ENCODE results near the gene GPR34.
"Not testable (repeated sequence)": the region's sequence is repeated elsewhere in the genome, so short reads cannot be mapped to it uniquely, and the experiment has no call there.

The GPR34 gene

DNA sequence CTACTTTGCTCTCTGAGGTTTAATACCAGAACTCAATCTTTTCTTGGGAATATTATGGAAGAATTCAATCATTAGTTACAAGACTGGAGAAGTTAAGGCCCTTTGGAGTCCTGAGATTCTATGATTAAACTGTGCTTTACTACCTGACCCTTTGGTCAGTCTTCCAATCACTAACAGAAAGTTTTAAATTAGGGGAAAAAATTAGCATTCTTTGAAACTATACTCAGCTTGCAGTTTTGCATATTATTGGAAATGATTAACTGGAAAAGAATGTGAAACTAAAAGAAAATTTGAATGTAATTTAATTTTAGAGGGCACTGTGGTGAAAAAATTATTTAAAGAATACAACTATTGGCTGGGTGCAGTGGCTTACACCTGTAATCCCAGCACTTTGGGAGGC, 18.7 kb upstream of the GPR34 start:
- H3K4me1 ChIP-seq (ENCODE audit: insufficient read depth, low read length) = peaks cover 5% of the 10 kb centered on the region; the same call in 1 of the 2 replicates
- no peak overlapping the region for H3K9ac ChIP-seq (ENCODE audit: low read depth, low read length)
- no peaks in the 10 kb centered on the region for H3K27me3 ChIP-seq (ENCODE audit: insufficient read depth, low read length)

DNA sequence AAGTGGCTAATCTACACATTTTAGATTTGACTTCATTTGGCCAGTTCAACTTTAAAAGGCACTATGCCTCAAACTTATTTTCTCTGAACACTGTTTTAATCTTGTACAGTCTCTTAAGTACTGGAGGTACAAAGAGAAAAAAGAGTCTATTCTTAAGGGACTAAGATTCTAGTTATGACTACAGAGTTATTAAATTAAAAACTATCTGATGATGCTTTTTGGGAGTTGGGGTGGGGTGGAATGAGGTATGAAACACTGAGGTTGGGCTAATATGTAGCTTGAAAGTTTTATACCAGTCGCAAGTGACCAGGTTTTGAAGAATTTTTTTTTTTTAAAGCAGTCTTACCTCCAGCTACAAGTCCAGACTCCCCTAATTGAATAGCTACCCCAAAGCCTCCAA, 17.7 kb upstream of the GPR34 start:
- no peaks in the 10 kb centered on the region for H3K9me3 ChIP-seq (ENCODE audit: insufficient read depth, low read depth, low read length)
- H3K4me1 ChIP-seq (ENCODE audit: insufficient read depth, low read length) = peaks cover 5% of the 10 kb centered on the region; the same call in 1 of the 2 replicates
- H3K27ac ChIP-seq (ENCODE audit: low read length) = no peak overlapping the region
- H3K27me3 ChIP-seq (ENCODE audit: insufficient read depth, low read length) = no peaks in the 10 kb centered on the region
- no peak overlapping the region for H3K4me3 ChIP-seq (ENCODE audit: low read length)
- H3K9ac ChIP-seq (ENCODE audit: low read depth, low read length) = no peak overlapping the region
- no peaks in the 10 kb centered on the region for H3K36me3 ChIP-seq (ENCODE audit: insufficient read depth, low read depth, low read length)

More for the DNA sequence above, 18.7 kb upstream of the GPR34 start:
- Histone ChIP-seq H3K9me3 (ENCODE audit: insufficient read depth, low read depth, low read length) (no peaks in the 10 kb centered on the region), H3K27ac (ENCODE audit: low read length) (no peak overlapping the region), H3K4me3 (ENCODE audit: low read length) (no peak overlapping the region), H3K36me3 (ENCODE audit: insufficient read depth, low read depth, low read length) (no peaks in the 10 kb centered on the region)

DNA sequence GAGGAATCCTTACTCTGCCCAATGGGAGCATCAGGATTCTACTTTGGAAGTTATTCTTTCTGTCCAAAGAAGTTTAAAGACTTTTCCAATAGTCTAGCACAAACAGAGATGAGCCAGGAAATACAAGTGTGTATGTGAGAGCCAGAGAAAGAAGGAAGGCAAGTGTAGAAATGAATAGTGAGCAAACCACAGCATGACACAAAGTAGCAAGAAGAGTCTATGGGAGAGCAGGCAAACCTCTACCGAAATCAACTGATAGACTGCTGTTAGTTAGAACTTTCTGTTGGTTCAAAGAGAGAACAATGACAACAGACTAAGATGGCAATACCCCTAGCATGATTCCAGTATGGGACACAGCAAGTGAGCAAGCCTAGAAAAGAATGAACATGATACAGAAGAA, 16.1 kb upstream of the GPR34 start:
- Histone ChIP-seq H3K9ac (ENCODE audit: low read depth, low read length) (no peak overlapping the region), H3K27me3 (ENCODE audit: insufficient read depth, low read length) (no peaks in the 10 kb centered on the region), H3K4me1 (ENCODE audit: insufficient read depth, low read length) (peaks cover 5% of the 10 kb centered on the region; the same call in 1 of the 2 replicates), H3K9me3 (ENCODE audit: insufficient read depth, low read depth, low read length) (no peaks in the 10 kb centered on the region), H3K27ac (ENCODE audit: low read length) (no peak overlapping the region), H3K36me3 (ENCODE audit: insufficient read depth, low read depth, low read length) (no peaks in the 10 kb centered on the region), H3K4me3 (ENCODE audit: low read length) (no peak overlapping the region)

DNA sequence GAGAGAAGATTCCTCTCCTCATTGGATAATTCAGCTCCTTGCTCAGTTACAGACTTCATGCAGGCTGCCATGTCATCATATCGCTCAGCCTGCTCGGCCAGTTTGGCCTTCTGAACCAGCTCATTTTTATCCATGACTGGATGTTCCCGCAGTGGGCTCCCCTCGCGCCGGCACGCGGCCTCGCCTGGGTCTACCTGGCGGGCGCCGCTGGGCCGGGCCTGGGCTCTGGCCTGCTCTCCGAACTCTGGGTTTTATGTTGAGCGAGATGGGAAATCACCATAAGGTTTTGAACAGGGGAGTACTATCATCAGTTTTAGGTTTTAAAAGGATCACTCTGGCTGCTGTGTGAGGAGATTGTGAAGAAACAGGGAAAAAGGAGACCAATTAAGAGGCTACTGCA, 12.4 kb upstream of the GPR34 start:
- not testable (repeated sequence) for H3K4me1 ChIP-seq (ENCODE audit: insufficient read depth, low read length); H3K9me3 ChIP-seq (ENCODE audit: insufficient read depth, low read depth, low read length); H3K27ac ChIP-seq (ENCODE audit: low read length); H3K27me3 ChIP-seq (ENCODE audit: insufficient read depth, low read length); H3K9ac ChIP-seq (ENCODE audit: low read depth, low read length); H3K4me3 ChIP-seq (ENCODE audit: low read length); H3K36me3 ChIP-seq (ENCODE audit: insufficient read depth, low read depth, low read length)

DNA sequence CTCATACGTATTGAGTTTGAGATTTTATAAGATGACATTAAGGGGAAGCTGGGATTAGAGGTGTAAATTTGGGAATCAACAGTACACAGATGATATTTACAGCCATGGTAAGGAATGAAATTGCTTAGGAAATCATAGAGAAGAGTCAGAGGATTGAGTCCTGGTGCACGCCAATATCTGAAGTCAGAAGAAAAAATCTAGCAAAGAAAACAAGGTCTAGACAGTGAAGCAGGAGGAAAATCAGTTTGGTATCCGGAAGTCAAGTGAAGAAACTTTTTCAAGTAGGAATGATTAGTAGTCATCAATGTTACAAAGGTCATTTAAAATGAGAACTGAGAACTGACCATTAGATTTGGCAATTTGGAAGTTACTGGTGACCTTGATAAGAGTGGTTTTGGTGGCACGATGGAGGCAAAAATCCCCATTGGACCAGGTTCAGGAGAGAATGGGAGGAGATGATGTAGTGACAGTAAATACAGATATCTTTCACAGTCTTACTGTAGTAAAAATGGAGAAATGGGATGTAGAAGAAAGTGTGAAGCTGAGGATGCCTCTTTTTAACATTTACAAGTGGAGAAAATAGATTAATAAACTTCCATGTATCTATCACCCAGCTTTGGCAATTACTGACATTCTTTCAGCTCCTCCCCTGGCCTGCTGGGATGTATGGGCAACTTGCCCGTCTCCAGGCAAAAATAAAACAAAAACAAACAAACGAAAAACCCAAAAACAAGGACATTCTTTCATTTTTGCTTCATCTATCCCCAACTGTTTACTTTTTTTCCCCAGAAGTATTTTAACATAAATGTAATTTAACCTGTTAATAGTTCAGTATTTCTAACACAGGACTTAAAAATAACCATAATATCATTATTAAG, 11.4 kb upstream of the GPR34 start:
- Histone ChIP-seq H3K27ac (ENCODE audit: low read length) (no peak overlapping the region), H3K27me3 (ENCODE audit: insufficient read depth, low read length) (no peaks in the 10 kb centered on the region), H3K4me3 (ENCODE audit: low read length) (no peak overlapping the region), H3K4me1 (ENCODE audit: insufficient read depth, low read length) (no peaks in the 10 kb centered on the region), H3K36me3 (ENCODE audit: insufficient read depth, low read depth, low read length) (no peaks in the 10 kb centered on the region), H3K9ac (ENCODE audit: low read depth, low read length) (no peak overlapping the region), H3K9me3 (ENCODE audit: insufficient read depth, low read depth, low read length) (no peaks in the 10 kb centered on the region)

DNA sequence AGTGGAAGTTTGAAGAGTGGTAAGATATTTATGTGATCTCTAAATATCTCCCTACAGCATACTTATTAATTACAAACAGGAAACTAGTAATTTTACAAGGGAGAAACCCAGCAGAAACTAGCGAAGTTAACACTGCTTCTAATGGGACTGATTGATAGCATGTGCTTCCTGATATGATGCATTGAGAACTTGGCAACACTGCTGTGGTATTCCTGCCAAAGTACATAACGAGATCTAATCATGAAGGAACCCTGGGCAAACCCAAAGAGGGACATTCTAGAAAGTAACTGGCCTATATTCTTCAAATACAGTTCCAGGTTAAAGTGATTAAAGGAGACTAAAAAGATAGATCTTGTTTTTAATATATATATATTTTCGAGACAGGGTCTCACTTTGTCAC, 4.6 kb upstream of the GPR34 start:
- no peak overlapping the region for H3K4me3 ChIP-seq (ENCODE audit: low read length)
- no peak overlapping the region for H3K27ac ChIP-seq (ENCODE audit: low read length)
- H3K9me3 ChIP-seq (ENCODE audit: insufficient read depth, low read depth, low read length) = no peaks in the 10 kb centered on the region
- H3K4me1 ChIP-seq (ENCODE audit: insufficient read depth, low read length) = no peaks in the 10 kb centered on the region
- no peak overlapping the region for H3K9ac ChIP-seq (ENCODE audit: low read depth, low read length)
- no peaks in the 10 kb centered on the region for H3K27me3 ChIP-seq (ENCODE audit: insufficient read depth, low read length)
- no peaks in the 10 kb centered on the region for H3K36me3 ChIP-seq (ENCODE audit: insufficient read depth, low read depth, low read length)

DNA sequence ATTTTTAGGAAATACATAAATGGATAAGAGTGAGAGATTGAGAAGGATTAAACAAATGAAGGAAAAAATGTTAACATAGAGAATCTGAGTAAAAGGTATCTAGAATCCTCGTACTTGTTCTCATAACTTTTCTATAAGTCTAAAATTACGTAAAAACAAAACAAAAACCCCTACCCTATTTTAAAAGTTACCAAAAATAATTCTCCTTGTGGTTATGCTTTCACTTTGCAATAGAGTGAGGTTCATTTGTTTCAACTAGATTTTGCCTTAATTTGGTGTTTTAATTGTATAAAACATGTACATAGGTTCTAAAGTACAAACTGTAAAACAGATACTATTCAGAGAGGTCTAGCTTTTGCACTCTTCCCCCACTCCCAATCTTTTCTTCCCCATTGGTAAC, 3.8 kb upstream of the GPR34 start:
- Histone ChIP-seq H3K27ac (ENCODE audit: low read length) (no peak overlapping the region), H3K36me3 (ENCODE audit: insufficient read depth, low read depth, low read length) (no peaks in the 10 kb centered on the region), H3K9me3 (ENCODE audit: insufficient read depth, low read depth, low read length) (no peaks in the 10 kb centered on the region), H3K4me3 (ENCODE audit: low read length) (no peak overlapping the region), H3K4me1 (ENCODE audit: insufficient read depth, low read length) (no peaks in the 10 kb centered on the region), H3K9ac (ENCODE audit: low read depth, low read length) (no peak overlapping the region), H3K27me3 (ENCODE audit: insufficient read depth, low read length) (no peaks in the 10 kb centered on the region)

DNA sequence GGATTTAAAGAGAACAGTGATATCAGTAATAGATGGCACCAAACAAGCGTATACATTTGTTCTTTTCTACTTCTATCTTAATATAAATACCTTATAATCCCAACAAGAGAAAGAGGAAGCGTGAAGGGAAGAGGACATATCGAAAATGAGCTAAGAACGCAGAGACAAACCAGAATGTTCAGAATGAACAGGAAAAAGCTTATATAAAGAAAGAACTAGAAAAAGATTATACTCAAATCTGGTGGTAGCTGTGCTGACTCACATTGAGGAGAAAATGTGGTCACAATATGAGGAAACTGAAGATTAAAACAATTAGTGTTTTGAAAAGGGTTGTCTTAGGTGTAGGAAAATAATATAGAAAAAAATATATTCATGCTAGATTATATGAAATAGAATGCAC, 2.0 kb upstream of the GPR34 start:
- no peak overlapping the region for H3K27ac ChIP-seq (ENCODE audit: low read length)

DNA sequence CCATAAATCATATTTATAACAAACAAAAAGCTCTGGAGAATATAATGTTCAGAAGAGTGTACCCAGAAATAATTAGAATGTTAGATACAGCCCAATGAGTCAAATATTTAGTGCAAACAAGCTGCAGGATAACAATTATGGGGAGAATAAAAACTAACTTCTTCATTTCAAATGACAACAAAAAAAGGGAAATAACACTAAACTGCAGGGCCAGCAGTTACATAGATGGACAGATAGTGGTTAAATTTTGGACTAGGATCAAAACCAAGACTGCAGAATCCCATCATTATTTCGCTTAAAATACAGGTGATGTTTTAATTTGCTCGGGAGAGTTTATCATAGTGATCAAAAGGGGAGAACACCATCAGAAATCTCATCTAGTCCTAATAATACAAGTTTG, 617 bp upstream of the GPR34 start:
- no peak overlapping the region for H3K4me3 ChIP-seq (ENCODE audit: low read length)
- H3K36me3 ChIP-seq (ENCODE audit: insufficient read depth, low read depth, low read length) = no peaks in the 10 kb centered on the region
- H3K9ac ChIP-seq (ENCODE audit: low read depth, low read length) = no peak overlapping the region
- H3K27me3 ChIP-seq (ENCODE audit: insufficient read depth, low read length) = no peaks in the 10 kb centered on the region
- H3K4me1 ChIP-seq (ENCODE audit: insufficient read depth, low read length) = no peaks in the 10 kb centered on the region
- H3K9me3 ChIP-seq (ENCODE audit: insufficient read depth, low read depth, low read length) = no peaks in the 10 kb centered on the region
- H3K27ac ChIP-seq (ENCODE audit: low read length) = no peak overlapping the region

More for the DNA sequence above, 2.0 kb upstream of the GPR34 start:
- Histone ChIP-seq H3K9me3 (ENCODE audit: insufficient read depth, low read depth, low read length) (no peaks in the 10 kb centered on the region), H3K9ac (ENCODE audit: low read depth, low read length) (no peak overlapping the region), H3K4me1 (ENCODE audit: insufficient read depth, low read length) (no peaks in the 10 kb centered on the region), H3K36me3 (ENCODE audit: insufficient read depth, low read depth, low read length) (no peaks in the 10 kb centered on the region), H3K4me3 (ENCODE audit: low read length) (no peak overlapping the region), H3K27me3 (ENCODE audit: insufficient read depth, low read length) (no peaks in the 10 kb centered on the region)

DNA sequence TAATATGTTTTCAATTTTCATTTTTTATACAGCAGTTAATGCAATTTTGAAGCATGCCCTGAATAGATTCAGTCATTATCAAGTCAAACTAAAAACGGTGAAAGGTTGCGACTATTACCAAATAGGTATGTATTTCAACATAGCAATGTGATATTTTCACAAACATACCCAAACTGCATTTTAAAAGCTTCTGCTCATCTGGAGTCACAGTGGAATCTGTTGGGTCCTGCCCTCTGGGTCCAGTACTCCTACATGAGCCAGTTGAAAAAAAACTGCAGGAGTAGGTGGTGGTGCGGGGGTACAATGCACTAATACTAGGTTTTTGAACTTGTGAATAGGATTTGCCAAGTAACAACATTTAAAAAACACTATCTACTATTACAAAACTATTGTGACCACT, 938 bp downstream of the GPR34 start:
- Histone ChIP-seq H3K27ac (ENCODE audit: low read length) (no peak overlapping the region), H3K4me1 (ENCODE audit: insufficient read depth, low read length) (no peaks in the 10 kb centered on the region), H3K4me3 (ENCODE audit: low read length) (no peak overlapping the region), H3K36me3 (ENCODE audit: insufficient read depth, low read depth, low read length) (no peaks in the 10 kb centered on the region), H3K27me3 (ENCODE audit: insufficient read depth, low read length) (no peaks in the 10 kb centered on the region), H3K9me3 (ENCODE audit: insufficient read depth, low read depth, low read length) (no peaks in the 10 kb centered on the region), H3K9ac (ENCODE audit: low read depth, low read length) (no peak overlapping the region)

DNA sequence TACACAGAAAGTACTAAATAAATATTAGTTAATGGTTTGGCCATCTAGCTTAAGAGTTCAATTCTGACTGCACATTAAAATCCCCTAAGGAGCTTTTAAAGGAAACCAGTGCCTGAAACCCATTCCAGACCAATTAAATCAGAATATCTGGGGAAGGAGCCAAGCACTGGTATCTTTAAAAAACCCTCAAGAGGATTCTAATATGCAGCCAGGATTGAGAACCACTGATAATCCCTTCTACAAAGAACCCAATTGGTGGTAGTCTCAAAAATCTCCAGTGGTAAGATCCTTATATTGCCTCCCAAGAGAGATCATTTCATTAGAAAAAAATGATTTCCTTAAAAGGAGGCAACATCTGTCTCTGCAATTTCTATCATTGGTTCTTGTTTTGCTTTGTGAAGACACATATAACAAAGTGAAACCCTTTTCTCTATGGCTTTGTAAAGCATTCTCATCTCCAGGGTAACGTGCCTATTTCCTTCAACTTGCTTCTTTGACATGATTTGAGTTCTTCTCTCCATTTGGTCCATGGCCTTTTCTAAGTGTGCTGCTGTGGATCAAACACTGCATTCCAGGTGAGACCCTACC, 3.5 kb downstream of the GPR34 start:
- Histone ChIP-seq H3K4me3 (ENCODE audit: low read length) (no peak overlapping the region), H3K27ac (ENCODE audit: low read length) (no peak overlapping the region), H3K9me3 (ENCODE audit: insufficient read depth, low read depth, low read length) (no peaks in the 10 kb centered on the region), H3K36me3 (ENCODE audit: insufficient read depth, low read depth, low read length) (no peaks in the 10 kb centered on the region), H3K9ac (ENCODE audit: low read depth, low read length) (no peak overlapping the region), H3K4me1 (ENCODE audit: insufficient read depth, low read length) (no peaks in the 10 kb centered on the region), H3K27me3 (ENCODE audit: insufficient read depth, low read length) (no peaks in the 10 kb centered on the region)

DNA sequence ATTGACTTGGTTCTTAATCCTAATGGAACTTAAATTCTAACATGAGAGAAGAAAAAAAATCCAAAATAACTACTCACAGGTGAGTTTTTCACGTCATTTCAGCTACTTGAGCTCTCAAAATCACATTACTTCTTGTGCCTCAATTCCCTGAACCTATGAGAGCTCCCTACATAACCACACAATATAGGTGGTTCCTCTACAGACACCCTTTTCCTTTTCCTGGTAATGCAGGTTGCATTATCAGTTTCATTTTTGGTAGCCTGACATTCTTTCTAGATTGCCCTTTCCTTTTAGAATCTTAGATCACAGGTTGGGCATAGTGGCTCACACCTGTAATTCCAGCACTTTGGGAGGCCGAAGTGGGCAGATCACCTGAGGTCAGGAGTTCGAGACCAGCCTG, 4.3 kb downstream of the GPR34 start:
- Histone ChIP-seq H3K36me3 (ENCODE audit: insufficient read depth, low read depth, low read length) (no peaks in the 10 kb centered on the region), H3K9ac (ENCODE audit: low read depth, low read length) (no peak overlapping the region), H3K27me3 (ENCODE audit: insufficient read depth, low read length) (no peaks in the 10 kb centered on the region), H3K27ac (ENCODE audit: low read length) (no peak overlapping the region), H3K9me3 (ENCODE audit: insufficient read depth, low read depth, low read length) (no peaks in the 10 kb centered on the region), H3K4me1 (ENCODE audit: insufficient read depth, low read length) (no peaks in the 10 kb centered on the region), H3K4me3 (ENCODE audit: low read length) (no peak overlapping the region)
